Hematopoietic multipotent progenitor cell treated with erythropoietin and hydrocortisone succinate and interleukin-3 and kit ligand, for 15 days (in vitro differentiated cells): ENCODE measurements around the gene GIMAP7.
"Not testable (repeated sequence)": the region's sequence is repeated elsewhere in the genome, so short reads cannot be mapped to it uniquely, and the experiment has no call there.

Source experiments
- DNase-seq: peaks from one replicate; pipeline ENCODE4 v3.0.0-alpha.2; 2015; ENCODE audit warnings: low spot score

The GIMAP7 gene

DNA sequence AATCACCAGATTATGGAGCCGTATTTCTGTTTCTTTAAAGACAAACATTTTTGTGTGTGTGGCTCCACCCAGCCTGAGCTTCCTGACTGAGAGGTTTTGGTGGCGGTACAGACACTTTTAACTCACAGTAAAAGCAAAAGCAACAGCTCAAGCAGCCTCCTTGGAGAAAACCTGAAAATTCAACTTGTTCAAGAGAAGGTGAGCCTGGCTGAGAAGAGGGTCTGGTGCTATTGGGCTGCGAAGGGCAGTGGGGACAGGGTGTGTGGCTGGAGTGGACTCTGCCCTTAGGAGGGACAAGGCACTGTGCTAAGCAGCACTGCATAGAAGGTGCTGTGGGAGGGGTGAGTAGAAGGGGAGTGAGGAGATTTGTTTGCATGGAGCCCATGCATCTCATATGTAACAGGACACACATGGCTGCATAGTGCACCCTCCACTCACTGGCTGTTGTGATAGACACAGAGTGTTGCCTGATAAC is at the start of gene GIMAP7:
Gene GIMAP7, plus strand, starts transcription at position 125 of the 475 bp plus-strand sequence. CDS start 5,103 bp downstream, outside the sequence.
- no peak for DNase-seq

DNA sequence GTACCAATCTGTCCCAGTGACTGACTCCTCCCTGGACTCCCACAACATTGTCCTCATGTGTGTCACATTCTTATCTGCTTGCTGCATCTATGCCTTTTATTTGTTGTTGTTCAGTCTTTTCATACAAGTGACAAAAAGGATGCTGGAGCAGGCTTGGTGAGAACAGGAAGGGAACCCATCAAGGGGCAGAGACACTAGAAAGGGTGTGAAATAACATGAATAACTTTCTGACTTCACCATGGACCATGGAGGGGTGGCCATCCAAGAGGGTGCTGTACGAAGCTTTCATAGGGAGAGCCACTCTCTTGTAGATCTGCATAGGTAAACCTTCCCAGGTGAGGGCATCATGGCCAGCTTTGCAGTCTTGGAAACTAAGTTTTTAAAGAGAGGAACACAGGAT is 49.7 kb upstream of the GIMAP7 start:
- DNase-seq = no peak

DNA sequence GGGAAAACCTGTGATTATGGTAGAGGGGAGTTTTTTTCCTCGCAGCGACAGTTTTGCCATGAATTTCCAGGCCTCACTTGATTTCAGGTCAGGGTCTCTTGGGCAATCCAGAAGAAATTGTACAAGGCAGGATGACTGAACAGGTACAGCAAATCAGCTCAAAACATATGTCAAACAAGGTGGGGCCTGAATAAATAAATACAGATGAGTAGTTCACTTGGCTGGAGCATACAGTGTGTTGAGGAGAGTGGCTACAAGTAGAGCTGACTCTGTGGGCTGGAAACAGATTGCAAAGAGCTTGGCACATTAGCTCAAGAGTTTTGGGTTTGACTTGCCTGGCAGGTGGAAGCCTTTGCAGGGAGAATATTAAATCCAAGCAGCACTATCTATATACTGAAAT is 49.3 kb upstream of the GIMAP7 start:
- DNase-seq = no peak

DNA sequence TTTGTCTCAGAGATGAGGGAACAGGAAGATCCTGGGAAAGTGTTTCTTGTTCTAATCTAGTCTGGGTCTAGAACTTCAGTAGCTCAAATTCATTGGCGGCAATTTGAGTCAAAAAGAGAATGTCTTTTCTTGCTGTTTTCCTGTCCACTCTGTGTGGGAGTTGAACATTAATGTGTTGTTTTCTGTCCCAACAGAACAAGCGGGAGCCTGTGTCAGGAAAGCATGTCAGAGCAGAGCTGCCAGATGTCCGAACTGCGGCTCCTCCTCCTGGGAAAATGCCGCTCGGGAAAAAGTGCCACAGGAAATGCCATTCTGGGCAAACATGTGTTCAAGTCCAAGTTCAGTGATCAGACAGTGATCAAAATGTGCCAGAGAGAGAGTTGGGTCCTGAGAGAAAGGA is 48.2 kb upstream of the GIMAP7 start:
- DNase-seq = no peak

DNA sequence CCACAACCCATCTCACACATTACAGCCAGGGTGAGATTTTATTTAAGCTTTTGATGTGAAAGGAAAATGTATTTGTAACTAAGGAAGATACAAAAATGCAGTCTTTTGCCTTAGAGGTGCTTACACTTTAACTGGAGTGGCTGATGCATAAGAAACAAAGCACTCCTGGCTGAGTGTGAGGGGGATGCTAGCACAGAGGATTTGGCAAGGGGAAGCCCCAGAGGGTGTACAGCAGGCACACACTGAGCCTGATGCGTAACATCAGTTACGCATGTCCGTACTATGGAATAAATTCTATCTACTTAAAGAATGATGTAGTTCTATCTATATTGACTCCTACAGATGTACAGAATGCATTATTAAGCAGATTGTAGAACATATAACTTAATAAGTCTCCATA is 46.4 kb upstream of the GIMAP7 start:
- no peak for DNase-seq

DNA sequence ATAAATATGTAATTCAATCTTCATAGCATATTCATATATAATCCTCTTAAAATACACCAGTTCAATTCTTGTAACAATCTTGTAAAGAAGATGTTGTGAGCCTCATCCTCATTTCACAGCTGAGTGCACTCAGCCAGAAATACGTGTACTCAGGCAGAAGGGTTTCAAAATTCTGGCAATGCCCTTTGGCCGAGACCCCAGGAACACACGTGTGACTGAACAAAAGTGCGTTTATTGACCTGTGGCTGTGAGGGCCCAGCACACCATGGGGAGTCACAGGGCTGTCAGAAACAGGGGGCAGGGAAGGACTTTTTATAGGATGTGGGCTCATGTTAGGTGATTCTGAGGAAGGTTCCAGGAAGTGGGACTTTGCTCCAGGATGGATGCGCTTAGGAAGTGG is 42.8 kb upstream of the GIMAP7 start:
- no peak for DNase-seq

GRCh38 chr7:150473902-150474301 is 40.8 kb upstream of the GIMAP7 start:
- no peak for DNase-seq

GRCh38 chr7:150476285-150476684 is 38.4 kb upstream of the GIMAP7 start:
- no peak for DNase-seq

DNA sequence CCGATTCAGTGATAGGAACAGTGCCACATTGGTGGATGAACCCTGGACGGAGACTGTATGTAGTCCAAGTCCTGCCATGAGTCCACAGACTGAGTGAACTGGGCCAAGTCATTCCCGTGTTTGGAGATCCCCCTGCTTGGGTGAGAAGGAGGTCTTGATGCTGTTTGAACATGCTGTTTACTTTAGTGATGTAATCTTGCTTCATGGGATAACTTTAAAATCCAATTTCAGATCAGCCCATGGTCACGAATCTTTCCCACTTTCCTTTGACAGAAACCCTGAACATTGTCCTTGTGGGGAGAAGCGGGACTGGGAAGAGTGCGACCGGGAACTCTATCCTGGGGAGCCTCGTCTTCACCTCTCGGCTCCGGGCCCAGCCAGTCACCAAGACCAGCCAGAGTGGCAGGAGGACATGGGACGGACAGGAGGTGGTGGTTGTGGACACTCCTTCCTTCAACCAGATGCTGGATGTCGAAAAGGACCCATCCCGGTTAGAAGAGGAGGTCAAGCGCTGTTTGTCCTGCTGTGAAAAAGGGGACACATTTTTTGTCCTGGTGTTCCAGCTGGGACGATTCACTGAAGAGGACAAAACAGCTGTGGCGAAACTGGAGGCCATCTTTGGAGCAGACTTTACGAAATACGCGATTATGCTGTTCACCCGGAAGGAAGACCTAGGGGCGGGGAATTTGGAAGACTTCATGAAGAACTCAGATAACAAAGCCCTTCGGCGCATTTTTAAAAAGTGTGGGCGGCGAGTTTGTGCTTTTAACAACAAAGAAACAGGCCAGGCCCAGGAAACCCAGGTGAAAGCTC is 37.6 kb upstream of the GIMAP7 start:
- DNase-seq = no peak

GRCh38 chr7:150479023-150479716 is 35.5 kb upstream of the GIMAP7 start:
- DNase-seq = no peak

DNA sequence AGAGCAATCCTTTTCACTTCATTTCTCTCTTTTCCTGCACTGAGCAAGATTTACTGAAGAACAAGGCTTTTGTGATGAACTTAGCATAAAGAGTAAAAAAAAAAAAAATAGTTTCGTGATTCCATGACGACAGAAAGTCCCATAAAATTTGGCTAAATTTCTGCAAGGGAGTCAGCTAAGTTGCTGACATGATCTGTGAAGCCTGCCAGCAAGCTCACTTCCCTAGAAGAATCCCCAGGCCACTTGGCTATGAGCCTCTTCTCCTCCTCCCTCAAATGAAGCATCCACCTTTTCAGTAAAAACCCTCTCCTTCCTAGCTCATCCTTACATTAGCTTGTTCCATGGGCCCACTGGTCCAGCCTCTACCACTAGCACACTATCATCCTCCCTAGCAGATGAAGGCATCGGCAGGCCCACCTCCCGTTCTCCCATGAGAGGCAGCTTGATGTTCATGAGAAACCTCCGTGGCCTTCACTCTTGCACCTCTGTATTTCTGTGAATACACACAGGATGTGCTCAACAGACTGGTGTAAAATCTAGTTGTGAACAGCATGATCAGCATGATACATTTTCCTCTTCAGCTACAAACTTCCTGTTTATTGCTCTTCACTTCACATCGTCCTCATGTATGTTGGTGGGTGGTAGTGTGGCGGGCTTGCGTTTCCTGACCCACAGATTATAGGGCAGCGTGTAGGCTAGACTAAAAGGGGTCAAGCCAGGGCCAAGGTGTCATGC is 33.3 kb upstream of the GIMAP7 start:
- DNase-seq = no peak

DNA sequence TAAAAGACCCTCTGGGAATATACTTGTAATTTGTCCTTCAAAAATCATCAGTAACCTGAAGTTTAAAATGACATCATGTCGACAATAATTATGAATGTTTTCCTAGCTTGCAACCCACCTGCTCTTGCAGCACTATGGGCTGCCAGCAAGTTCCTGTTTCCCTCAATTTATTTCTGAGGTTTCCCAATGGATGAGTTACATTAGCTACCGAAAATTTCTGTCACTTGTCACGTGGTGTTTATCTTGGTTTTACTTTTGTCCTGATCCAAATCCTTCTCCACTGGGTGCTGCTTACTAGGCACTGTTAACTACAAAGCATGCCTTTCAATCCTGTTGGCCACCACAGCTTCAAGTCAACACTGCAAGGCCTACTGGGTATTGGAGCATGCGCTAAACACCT is 32.8 kb upstream of the GIMAP7 start:
- DNase-seq = no peak

DNA sequence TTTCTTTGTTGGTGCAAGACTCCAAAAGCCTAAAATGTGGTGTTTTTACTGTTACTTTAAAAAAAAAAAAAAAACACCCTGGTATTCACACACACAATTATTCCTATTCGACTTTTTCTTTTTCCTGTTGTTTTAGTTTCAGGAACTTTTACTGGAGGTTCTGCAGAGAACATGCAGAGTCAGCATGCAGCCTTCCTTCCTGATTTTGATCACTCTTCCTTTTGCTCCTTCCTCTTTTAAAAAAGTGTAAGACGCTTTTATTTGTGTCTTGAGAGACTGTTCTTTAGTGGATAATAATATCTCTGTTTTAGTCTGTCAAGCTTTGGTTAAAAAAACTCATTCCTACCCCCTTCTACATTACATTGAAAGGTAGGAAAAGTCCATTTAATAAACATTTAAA is 31.2 kb upstream of the GIMAP7 start:
- not testable (repeated sequence) for DNase-seq

DNA sequence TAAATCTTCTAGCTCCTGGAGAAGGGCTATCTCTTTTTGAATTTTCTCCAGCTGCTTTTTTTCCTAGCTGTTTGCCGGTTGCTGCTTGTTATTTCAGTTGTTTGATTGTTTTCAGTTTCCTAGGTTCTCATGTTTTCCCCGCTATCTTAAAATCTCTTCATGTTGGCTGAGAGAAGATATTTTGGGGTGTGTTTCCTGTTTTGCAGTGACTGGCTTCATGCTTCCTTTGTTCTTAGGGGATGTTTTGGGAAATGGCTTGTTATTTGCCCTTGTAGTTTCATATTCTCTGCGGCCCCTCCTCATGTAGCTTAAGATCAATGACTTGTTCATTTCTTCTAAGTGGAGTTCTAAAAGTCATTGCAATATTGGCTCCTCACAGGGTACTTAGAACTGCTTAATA is 30.6 kb upstream of the GIMAP7 start:
- DNase-seq = not testable (repeated sequence)

- DNase-seq = no peak
Observed at GRCh38 chr7:150487625-150488024, 27.0 kb upstream of the GIMAP7 start.

- DNase-seq = no peak
Observed at GRCh38 chr7:150489782-150490181, 24.9 kb upstream of the GIMAP7 start.

- DNase-seq = not testable (repeated sequence)
Observed at GRCh38 chr7:150493442-150493841, 21.2 kb upstream of the GIMAP7 start.

DNA sequence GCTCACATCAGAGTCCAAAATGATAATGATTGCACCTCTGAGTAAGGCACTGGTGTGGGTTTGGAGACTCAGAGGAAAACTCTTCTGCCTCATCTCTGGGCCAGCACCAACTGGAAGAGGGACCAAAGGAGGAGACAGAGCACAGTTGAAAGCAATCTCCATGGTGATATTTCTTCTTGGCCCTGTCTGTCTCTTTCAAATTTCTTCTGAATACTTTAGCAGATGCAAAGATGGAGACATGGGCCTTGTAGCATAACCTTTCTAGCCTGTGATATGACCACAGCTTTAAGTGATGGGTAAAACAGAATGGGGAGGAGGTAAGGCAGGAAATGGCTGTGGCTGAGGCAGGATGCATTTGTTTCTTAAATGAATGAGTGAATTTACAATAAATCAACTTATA is 12.2 kb upstream of the GIMAP7 start:
- no peak for DNase-seq

DNA sequence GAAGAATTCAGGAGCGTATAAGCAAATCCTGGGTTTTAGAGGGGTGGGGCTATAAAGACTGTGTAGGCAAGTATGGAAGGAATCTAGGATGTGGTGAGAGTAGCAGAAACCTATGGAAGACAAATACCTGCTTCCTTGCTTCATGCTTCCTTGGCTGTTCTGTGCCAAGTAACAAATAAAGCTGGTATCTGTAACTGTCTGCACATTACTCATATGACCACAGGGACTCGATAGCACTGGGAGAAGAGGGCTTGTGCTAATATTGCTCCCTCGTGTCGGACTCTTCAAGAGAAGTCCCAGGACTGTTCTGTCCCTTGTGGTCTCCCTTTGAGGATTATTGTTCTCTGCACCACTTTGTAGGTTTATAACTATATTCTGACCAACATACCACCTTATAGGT is 11.5 kb upstream of the GIMAP7 start:
- DNase-seq = no peak

DNA sequence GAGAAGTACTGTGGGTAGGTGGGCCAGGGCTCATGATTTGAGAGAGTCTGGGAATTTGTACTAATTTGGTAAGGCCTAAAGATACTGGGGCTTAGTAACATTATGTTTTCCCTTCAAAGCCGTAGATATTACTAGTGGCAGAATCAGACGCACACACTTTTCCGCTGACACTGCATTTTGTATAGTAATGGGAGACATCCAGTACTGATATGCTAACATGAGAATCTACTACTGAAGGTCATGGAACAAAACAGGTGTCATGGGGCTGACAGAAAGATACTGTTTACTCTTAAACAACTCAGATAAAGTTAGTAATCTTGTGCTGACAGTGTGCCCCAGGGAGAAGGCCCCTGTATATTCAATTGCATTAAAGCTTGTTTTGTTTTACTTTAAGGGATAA is 11.1 kb upstream of the GIMAP7 start:
- no peak for DNase-seq

- no peak for DNase-seq
Observed at GRCh38 chr7:150507947-150508602, 6.6 kb upstream of the GIMAP7 start.

GRCh38 chr7:150511048-150511447 is 3.6 kb upstream of the GIMAP7 start:
- no peak for DNase-seq
